Loucy (cell line): ENCODE data around the gene TLCD3B.

Source experiments
- CTCF ChIP-seq: fragments of 200-600 bp; sonication (generic); conservative IDR thresholded peaks from 2 replicates; pipeline ENCODE4 v1.5.1; 2014; ENCODE audit warnings: mild to moderate bottlenecking, antibody characterized with exemption, low read length
- EZH2phosphoT487 ChIP-seq: fragments of 200-600 bp; IDR thresholded peaks from 2 replicates; pipeline ENCODE4 v1.6.1; 2018; ENCODE audit warnings: antibody characterized with exemption, mild to moderate bottlenecking, moderate library complexity, borderline replicate concordance

GRCh38 chr16:29995324-29995910, 35.7 kb downstream of the TLCD3B start, which contains the start of gene HIRIP3:
- TF ChIP-seq CTCF: no peak
- no peak for TF ChIP-seq EZH2phosphoT487
